HL-60 (cell line): ENCODE data around the gene ALOXE3.

Experiments used
- DNase-seq, 2 experiments: peaks; one replicate each; pipeline ENCODE4 v3.0.0-alpha.2; 2010 to 2020; ENCODE audit warnings: low read depth in 1 of 2, low spot score in 1 of 2
- H3K27ac ChIP-seq: fragments of 250-450 bp; sonication (Bioruptor Pico); replicated peaks from 2 replicates; pipeline ENCODE4 v1.5.1; 2020; ENCODE audit warnings: mild to moderate bottlenecking, moderate library complexity
- H3K27me3 ChIP-seq: fragments of 250-450 bp; sonication (Bioruptor Pico); 2 replicates; pipeline ENCODE4 v1.5.1; 2021; ENCODE audit warnings: mild to moderate bottlenecking, moderate library complexity; ENCODE audit not compliant: insufficient read depth, poor library complexity, severe bottlenecking
- H3K4me3 ChIP-seq: replicated peaks from 2 replicates; pipeline ENCODE4 v1.5.1; 2011; ENCODE audit warnings: mild to moderate bottlenecking, control low read depth, low read length; ENCODE audit not compliant: insufficient read depth
- CTCF ChIP-seq: IDR thresholded peaks from one replicate; pipeline ENCODE4 v1.5.1; 2011; ENCODE audit warnings: low read length, control low read depth, inconsistent platforms; ENCODE audit not compliant: insufficient read depth
- GABPA ChIP-seq: IDR thresholded peaks from 2 replicates; pipeline ENCODE4 v1.6.1; 2012; ENCODE audit warnings: low read depth
- POLR2AphosphoS5 ChIP-seq: IDR thresholded peaks from 2 replicates; pipeline ENCODE4 v1.6.1; 2012; ENCODE audit warnings: low read depth
- REST ChIP-seq: IDR thresholded peaks from 2 replicates; pipeline ENCODE4 v1.6.1; 2012; ENCODE audit warnings: low read depth; ENCODE audit not compliant: insufficient replicate concordance
- SPI1 ChIP-seq: IDR thresholded peaks from 2 replicates; pipeline ENCODE4 v1.6.1; 2012; ENCODE audit warnings: low read depth, mild to moderate bottlenecking, borderline replicate concordance

Gene ALOXE3

GRCh38 chr17:8048736-8049135 is 69.6 kb downstream of the ALOXE3 start:
- no peaks in the 10 kb centered on the region for H3K27me3 ChIP-seq
- no peak overlapping the region for H3K27ac ChIP-seq
- no peak for DNase-seq
- TF ChIP-seq SPI1 (no peak), GABPA (no peak), REST (no peak), CTCF (no peak), POLR2AphosphoS5 (no peak)
- no peak overlapping the region for H3K4me3 ChIP-seq

GRCh38 chr17:8048236-8048635 is 70.1 kb downstream of the ALOXE3 start:
- Histone ChIP-seq H3K27ac (no peak overlapping the region), H3K4me3 (no peak overlapping the region), H3K27me3 (no peaks in the 10 kb centered on the region)
- TF ChIP-seq SPI1 (no peak), CTCF (no peak), GABPA (no peak), POLR2AphosphoS5 (no peak), REST (no peak)
- DNase-seq = no peak

- no peak overlapping the region for H3K4me3 ChIP-seq
- no peak overlapping the region for H3K27ac ChIP-seq
- no peaks in the 10 kb centered on the region for H3K27me3 ChIP-seq
- no peak for DNase-seq
- TF ChIP-seq REST = no peak
- TF ChIP-seq POLR2AphosphoS5 = no peak
- TF ChIP-seq CTCF = no peak
- no peak for TF ChIP-seq GABPA
- no peak for TF ChIP-seq SPI1
Measured at GRCh38 chr17:8047769-8048110, 70.6 kb downstream of the ALOXE3 start.
